Activated CD8-positive, alpha-beta memory T cell treated with anti-CD3 and anti-CD28 coated beads for 36 hours (primary cell): ENCODE results near the gene TTLL11. TPM values are rescaled to one million over a fixed set of nuclear protein-coding genes. Genes with fewer than 3 reads are reported as not detected.

Experiments
- CTCF ChIA-PET: fragments of 350-600 bp; sonication (Branson Sonifier 250); formaldehyde crosslinking; loops from one replicate; lab custom pipeline; 2021; ENCODE audit warnings: antibody characterized with exemption; lab: Charles Lee
- POLR2A ChIA-PET: fragments of 350-600 bp; sonication (Branson Sonifier 250); formaldehyde crosslinking; loops from one replicate; lab custom pipeline; 2021; ENCODE audit warnings: antibody characterized with exemption; lab: Charles Lee
- total RNA-seq, 2 experiments: library from RNA; stranded (reverse); gene quantifications; one replicate each; pipeline ENCODE4 v1.2.3, GENCODE V29; 2021

The TTLL11 gene
- total RNA-seq, 2 experiments from 2014 or later: 2.0 to 2.6 TPM

DNA sequence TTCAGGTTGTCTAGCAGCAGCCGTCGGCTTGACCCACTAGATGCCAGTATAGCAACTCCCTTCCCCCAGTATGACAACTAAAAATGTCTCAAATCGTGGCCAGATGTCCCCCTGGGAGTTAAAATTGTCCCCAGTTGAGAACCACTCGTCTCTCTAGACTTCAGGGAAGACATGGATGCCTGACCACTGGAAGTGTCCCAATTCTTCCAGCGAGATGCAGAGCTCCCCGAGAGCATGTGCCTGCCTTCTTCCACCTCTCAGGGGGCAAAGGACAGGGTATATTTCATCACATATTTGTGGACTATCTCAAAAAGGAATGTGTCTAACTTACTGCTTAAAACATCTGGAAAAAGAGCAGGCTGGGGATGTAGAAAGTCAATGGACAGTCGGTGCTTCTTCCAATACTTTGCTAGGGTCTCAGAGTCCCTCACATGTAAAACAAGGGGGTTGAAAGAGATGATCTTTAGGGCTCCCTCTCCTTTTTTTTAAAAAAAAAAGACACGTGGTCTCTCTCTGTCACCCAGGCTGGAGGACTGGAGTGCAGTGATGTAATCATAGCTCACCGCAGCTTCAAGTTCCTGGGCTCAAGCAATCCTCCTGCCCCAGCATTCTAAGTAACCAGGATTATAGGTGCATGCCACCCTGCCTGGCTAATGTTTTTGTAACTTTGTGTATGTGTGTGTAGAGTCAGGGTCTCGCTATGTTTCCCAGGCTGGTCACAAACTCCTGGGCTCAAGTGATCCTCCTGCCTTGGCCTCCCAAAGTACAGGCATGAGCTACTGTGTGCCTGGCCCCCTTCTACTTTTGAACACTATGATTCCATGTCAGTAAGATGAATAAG is 251.1 kb downstream of the TTLL11 start:
- CTCF ChIA-PET: no interaction called here
- POLR2A ChIA-PET: no interaction called here

DNA sequence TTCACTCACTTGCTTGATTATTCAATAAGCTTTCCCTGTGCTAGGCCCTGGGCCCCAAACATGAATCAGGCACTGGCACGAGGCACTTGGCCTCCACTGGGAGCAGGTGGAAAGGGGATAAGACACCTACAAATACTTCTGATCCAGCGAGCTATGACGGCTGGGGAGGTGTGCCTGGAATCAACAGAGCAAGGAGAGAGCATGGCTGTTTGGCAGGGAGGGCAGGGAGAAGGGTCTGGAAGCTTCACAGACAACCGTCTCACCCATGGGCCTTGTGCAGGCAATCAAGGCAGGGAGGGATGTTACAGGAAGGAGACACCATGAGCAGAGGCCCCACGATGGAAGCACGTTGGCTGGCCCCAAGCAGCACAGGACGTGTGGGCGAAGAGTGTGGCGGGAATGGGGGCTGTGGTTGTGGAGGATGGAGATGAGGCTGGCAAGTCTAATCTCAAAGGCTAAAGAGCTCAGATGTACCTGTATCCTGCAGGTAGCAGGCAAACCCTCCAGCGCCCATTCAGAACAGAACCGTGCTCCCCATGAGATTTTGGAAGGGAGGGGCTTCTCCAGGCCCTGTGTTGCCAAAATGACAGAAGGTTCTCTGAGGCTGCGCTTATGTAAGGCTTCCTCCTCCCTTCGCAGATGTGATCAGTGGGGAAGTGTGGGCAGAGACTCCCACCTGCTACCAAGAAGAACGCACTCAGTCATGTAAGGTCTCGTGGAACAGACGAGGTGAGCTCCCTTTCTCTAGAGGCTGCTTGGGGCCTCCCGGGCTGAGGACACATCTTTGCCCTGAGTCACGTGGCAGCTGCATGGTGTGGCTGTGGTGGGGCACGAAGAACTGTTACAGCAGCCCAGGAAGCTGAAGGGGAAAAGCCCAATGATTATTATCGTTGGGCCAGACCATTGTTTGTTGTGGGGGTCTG is 252.0 kb downstream of the TTLL11 start:
- ChIA-PET POLR2A (no interaction called here), CTCF (no interaction called here)

DNA sequence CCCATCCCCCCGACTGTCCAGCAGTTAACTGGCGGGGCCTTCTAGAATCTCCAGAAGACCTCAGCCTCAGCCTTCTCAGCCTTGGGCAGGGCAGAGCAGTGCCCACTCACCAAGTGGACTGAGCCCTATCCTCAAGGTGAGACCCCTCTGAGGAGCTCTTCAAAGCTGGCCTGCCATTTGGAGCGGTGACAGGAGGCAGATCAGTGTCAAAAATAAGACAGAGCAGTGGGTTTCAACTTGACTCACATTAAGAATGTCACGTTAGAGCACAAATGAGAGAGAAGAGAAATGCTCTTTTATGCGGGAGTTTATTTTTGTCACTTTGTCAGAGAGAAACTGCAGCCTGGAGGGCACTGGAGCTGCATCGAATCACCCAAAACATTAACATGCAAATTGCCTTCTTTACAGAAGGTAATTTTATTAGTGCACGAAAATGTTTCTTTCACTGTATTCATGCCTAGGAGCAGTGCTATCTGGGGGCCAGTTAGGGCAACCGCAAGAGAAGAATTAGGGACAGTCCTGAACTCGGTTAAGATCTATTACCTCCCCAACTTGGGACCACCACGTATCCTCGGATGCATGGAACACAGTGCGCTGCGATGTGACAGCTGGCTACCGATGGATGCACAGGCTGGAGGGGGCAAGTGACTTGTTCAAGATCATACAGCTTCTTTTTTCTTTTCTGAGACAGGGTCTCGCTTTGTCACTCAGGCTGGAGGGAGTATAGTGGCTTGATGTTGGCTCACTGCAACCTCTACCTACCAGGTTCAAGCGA is 253.2 kb downstream of the TTLL11 start:
- POLR2A ChIA-PET: no interaction called here
- CTCF ChIA-PET: no interaction called here

DNA sequence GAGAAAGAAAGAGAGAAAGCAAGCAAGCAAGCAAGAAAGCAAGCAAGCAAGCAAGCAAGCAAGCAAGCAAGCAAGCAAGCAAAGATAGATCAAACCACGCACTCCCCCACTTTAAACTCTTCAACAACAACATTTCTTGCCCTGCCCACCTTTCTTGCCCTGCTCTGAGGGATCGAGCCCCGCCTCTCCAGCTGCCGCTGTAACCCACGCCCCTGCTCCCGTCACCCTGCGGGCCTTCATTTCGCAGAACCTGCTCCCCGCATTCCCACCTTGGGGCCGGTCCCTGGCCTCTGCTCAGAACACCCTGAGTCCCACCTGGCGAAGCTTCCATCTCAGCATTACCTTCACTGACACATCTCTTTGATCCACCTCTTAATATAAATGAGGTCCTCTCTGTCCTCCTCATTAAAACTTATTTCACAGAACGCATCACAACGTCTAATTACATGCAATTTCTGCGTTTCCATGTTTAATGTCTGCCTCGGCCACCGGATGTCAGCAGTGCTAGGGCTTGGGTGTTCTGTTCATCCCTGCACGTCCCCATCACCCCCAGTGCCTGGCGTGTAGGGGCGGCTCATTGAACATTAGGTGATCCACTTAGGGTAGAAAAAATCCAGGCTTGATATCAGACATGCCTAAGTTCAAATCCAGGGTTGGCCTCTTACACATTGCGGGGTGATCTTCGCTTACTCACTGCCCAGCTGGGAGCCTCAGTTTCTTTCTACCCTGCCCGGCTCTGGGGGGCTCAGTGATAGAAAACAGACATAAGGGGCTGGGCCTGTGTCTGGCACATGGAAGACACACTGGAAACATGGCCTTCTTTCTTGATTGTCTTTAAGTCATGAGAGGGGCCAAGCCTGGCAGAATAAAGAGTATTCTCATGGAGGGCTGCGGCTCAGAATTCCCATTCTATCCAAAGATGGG is 254.1 kb downstream of the TTLL11 start:
- POLR2A ChIA-PET: no interaction called here

DNA sequence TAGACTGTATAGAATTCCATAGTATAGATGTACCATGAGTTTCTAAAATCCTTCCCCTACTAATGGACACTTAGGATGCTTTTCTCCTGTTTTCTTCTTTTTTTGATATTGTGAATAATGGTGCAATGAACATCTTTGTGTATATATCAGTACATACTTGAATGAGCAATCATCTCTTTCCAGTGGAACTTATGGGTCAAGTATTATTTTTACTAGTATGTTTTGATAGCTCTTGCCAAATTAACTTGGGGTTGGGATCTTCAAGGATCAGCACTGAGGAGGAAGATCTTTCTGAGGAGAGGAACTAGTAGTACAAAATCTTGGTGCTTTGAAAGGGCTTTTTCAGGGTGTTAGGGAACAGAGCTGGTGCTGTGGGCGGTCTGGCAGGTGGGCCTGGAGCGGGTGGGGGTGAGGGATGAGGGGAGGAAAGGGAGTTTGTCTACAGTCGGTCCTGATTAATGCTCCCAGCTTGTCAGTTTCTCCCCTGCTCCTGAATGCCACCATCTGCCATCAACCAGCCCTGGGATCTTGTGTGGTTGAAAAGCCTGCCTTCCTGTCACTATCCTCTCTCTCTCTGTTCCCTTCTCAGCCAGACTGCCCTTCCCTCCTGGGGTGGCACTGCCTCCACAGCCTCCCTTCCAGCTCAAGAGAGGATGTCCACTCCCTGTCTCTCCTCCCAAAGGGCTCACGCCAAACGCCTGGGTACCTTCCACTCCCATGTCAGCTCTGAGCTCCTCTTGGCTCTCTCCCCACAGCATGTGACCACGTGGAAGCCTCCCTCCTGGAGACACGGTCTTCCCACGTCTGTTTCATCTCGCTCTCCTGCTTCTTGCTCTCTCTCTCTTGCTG is 255.8 kb downstream of the TTLL11 start:
- ChIA-PET CTCF (no interaction called here), POLR2A (no interaction called here)

More for the DNA sequence above, 254.1 kb downstream of the TTLL11 start:
- CTCF ChIA-PET: no interaction called here

DNA sequence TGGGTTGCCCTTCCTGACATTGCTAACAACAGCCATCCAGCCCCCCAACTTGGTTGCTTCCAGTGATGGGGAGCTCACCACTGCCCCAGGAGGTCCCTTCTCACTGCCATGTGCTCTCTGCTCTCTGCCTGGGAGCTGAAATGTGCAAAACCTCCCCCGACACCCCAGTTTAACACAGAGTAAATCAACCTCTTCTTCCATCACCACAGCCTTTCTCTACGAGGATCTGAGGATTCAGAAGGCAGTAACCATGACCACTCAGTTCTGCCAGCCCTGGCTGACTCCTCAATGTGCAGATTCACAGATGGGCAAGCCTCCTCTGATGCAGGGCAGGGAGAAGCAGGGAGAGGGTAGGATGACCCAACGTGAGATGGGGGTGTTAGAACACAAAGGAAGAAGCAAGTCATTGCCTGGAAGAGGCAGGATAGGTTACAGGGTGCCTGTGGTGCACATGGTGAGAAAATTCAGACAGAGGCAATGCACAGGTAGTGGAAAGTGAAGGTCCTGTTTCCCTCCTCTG is 256.7 kb downstream of the TTLL11 start:
- POLR2A ChIA-PET: no interaction called here

DNA sequence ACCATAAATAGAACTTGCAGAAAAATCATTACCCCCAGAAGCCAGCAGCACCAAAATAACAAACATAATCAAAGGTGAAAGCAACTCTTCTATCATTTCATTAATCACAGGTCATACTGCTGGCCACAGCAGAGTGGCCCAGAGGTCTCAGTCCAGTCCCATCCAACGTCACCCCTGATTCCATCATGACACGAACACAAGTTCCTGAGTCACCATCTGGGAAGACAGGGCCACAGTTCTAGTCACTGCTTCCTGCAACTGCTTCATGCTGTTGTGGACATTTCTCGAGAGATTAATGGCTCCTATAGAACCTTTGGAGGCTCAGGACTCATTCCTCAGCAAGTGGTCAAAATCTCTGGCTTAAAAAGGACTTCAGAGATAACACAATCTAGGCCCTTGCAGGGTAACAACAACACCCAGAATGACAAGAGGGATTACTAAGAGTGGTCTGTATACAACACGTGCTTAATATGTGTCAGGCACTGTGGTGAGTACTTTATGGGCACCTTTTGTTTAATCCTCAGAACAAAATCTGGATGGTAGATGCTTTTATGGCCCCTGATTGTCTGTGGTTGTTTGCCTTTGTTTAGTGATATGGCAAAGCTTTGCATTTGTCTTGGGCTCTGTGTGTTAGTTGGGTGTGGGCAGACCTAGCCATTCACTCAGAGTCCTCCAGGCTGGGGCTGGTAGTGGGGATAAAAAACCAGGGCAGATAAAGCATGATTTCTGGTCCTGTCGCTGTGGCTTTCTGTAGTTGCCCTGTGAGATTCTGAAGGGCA is 257.3 kb downstream of the TTLL11 start:
- ChIA-PET CTCF (no interaction called here), POLR2A (no interaction called here)

More for the DNA sequence above, 256.7 kb downstream of the TTLL11 start:
- CTCF ChIA-PET: no interaction called here

DNA sequence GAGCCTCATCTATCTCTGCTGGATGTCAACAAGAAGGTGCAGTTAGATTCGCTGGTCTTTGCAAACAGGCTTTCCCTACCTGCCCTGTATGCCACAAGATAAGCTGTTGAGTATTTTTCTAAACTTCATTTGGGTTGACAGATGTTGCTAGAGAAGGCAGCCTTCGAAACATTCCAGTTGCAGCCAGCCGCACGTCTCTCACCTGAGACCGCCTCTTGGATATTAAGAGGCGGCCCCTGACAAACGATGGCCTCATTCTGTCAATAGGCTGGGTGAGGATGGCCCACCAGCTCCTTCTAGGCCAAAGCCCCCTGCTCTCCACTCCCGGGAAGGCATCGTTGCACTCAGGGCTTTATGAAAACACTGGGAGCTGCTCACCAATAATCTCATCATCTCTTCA is 260.0 kb downstream of the TTLL11 start:
- CTCF ChIA-PET: no interaction called here
- POLR2A ChIA-PET: no interaction called here

DNA sequence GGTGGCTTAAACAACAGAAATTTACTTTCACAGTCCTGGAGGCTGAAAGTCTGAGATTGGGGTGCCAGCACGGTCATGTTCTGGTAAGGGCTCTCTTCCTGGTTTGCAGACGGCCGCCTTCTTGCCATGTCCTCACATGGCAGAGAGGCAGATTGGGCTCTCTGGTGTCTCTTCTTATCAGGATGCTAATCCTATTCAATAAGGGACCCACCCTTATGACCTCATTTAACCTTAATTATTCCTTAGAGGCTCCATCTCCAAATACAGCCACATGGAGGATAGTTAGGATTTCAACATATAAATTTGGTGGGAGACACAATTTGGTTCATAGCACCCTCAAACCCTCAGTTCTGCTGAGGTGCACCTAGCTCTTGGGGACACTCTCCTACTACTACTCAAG is 261.2 kb downstream of the TTLL11 start:
- ChIA-PET POLR2A (no interaction called here), CTCF (no interaction called here)

DNA sequence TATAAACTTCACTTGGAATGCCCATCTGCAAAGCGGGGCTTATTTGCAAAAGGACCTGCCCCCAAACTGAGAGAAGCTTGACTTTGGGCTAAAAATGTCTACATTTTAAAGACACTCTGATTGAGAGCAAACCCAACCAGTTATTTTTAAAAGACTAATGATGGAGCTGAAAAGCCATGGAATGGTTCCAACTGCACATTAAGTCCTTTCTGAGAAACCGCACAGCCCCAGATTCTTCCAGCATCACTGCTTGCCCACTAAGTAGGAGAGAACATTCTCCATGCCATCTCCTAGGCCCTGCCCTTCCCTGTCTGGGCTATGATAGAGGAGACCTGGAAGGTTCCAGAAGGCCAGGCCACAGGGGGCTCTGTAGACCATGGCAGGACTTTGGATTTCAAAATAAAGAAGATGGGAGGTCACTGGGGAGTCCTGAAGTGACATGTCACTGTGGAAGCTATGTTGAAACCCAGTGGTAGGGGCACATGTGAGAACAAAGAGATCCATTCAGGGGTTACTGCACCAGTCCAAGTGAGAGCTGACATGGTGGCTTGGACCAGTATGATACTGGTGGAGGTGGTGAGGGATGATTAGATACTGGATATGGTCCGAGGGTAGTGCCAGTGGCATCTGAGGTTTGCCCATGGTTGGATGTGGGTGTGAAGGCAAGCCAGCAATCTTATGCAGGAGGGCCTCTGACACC is 262.5 kb downstream of the TTLL11 start:
- ChIA-PET POLR2A (no interaction called here), CTCF (no interaction called here)

DNA sequence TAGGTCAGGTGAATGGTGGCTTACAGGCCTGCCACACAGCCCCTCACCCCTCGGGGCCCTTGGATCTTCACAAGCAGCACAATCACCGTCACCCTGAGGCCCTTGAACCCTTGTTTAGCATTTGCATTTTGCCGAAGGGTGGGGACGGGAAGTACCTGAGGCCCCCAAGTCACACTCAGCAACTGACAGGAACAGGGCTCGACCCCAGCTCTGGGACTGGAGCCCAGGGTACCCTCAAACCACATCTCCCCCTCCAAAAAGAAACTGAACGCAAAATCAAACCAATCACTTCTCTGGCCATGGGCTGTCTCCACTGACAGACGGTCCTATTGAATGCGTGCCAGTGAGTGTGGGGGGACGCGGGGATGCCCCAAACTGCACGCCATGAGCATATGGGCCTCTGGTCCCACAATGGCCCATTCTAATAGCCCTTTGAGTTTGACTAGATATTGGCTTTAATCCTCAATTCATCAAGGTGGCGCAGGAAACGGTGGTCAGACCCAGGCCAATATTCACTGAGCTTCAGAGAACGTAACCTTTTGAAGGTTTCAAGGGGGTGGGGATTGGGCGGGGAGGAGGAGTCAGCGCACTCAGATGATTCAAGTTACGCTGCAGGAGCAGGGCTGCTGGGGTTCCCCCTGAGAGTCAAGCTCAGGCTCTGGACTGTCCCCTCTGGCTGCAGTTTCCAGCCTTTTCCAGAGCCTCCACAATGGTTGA is 265.7 kb downstream of the TTLL11 start:
- CTCF ChIA-PET: no interaction called here
- POLR2A ChIA-PET: no interaction called here

DNA sequence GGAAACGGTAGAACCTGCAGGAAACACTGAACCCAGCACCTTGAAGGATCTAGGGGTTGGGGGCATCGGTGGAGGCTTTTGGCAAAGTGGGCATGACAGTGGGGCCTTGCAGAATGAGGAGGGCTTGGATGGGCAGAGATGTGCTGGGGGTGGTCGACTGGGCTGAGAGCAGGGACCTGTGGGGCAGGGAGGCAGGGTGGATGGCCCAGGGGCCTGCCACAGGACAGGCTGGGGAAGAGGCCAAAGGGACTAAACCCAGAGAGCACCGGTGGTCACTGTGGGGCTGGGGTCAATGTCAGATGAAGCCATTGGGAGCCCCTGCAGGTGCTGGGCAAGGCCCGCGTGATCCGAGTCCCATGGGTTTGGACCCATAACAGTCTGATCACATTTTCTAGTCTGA is 266.4 kb downstream of the TTLL11 start:
- ChIA-PET CTCF (no interaction called here), POLR2A (no interaction called here)

DNA sequence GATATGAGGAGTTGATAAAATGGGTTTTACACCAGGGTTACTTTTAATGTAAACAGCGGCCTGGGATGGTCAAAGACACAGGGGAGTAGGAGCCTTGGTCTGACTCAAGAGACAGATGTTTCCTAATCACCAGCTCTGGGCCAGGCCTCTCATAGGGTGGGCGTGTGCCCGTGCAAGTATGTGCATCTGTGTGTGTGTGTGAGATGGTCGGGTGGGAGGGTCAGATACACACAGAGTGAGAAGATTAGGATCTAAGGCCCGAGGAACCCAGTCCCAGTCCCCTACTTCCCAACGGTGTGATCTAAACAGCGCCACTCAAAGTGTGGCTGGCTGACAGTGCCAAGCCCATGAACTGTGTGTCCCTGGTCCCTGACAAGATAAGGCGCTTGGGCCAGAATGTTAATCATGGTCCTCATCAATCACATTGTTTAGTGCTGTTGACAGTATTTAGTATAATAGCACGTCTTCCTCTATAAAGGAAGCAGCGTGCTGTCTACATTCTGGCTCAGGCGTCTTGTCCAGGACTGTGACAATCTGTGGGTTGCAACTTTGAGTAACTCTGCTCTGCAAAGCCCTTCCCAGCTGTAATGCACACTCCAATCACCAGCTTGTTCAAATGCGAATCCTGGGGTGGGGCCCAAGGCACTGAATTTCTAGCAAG is 267.9 kb downstream of the TTLL11 start:
- POLR2A ChIA-PET: no interaction called here

DNA sequence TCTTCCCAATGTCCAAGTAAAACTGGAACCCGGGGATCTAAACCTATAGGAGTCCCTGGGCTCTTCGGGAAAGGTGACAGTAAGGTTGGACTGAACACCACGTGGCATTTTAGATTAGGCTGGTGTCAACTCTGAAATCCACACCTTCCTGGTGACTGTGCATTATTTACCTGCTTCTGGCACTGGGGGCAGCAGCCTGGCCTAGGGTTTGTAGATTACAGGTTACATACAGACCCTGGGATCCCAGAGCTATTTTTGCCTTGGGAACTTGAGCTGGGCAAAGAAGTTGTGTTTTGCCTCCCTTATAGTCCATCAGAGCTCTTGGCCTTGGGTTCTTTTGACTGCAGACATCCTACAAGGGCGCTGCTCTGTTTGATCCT is 268.5 kb downstream of the TTLL11 start:
- POLR2A ChIA-PET: no interaction called here
- CTCF ChIA-PET: no interaction called here

More for the DNA sequence above, 267.9 kb downstream of the TTLL11 start:
- CTCF ChIA-PET: no interaction called here

DNA sequence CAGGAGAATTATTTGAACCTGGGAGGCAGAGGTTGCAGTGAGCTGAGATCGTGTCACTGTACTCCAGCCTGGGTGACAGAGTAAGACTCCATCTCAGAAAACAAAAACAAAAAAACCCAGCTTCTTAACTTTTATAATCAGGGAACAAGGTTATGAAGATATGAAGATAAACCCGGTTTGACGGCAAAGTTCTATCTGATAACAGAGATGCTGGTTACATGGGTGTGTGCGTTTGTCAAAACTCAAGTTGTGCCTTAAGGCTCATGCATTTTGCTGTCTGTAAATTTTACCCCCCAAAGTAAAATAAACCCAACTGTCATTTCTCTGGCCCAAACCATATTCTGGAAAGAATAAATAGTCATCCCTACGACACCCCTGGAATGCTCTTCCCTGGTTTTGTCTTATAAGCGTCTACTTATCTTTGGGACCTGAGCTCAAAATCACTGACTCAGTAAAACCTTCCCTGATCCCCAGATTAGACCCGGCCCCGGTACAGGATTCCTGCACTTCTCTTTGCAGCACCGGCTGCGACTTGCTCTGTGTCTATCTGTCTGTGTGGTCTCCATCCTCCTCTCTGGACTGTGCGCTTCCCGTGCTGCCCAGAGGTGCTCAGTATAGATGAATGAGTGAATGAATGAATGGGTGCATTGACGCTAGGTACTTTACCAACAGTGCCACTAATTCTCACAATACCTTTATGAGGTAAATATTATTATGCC is 269.5 kb downstream of the TTLL11 start:
- CTCF ChIA-PET: no interaction called here
- POLR2A ChIA-PET: no interaction called here
